ENCODE results near the gene PDIA4.

GRCh38 chr7:149063476-149063875 is 35.2 kb upstream of the PDIA4 start:
- TF ChIP-seq CTCF (IDR thresholded peaks at IDR 0.05 in 8 of 11, conservative IDR thresholded peaks at IDR 0.05 in 3 of 11) = no peak
- no peak for TF ChIP-seq POLR2A (IDR thresholded peaks at IDR 0.05)
